ENCODE data around the gene GZMM.

GZMM gene

DNA sequence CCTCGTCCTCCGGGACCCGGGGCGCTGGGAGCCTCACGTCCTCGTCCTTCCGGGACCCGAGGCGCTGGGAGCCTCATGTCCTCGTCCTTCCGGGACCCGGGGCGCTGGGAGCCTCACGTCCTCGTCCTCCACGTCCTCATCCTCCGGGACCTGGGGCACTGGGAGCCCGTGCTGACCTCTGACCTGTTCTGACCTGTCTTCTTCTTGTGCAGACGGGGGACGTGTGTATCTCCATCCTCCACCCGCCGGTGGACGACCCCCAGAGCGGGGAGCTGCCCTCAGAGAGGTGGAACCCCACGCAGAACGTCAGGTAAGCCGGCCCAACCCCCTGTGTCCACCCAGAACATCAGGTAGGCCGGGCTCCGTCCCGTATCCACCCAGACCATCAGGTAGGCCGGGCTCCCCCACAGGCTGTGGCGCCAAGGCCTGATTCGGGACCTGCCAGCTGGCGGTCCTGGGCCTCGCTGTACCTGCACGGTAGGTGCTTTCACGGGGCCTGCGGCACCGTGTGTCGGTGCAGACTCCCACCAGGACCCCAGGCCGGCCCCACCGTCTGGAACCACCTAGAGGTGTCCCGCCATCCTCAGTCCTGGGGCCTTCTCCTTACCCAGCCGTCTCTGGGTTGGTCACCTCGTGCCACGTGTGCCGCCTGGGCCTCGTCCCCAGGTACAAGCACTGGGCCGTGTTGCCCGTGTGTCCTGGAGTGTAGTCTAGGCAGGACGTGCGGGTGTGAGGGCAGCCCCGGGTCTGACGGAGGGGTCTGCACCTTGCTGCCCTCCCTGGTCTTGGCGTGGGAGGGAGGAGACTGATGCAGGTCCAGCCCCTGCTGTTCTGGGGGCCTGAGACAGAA is 7.6 kb upstream of the GZMM start:
- no peak overlapping the region for H3K9ac ChIP-seq
- no peak overlapping the region for H3K4me2 ChIP-seq (ENCODE audit: low read length)
- H3K36me3 ChIP-seq (ENCODE audit: control insufficient read depth, insufficient read depth, low read length) = no peaks in the 10 kb centered on the region
- no peak overlapping the region for H3K4me3 ChIP-seq (ENCODE audit: low read depth, low read length)
- TF ChIP-seq, protein P1, sequence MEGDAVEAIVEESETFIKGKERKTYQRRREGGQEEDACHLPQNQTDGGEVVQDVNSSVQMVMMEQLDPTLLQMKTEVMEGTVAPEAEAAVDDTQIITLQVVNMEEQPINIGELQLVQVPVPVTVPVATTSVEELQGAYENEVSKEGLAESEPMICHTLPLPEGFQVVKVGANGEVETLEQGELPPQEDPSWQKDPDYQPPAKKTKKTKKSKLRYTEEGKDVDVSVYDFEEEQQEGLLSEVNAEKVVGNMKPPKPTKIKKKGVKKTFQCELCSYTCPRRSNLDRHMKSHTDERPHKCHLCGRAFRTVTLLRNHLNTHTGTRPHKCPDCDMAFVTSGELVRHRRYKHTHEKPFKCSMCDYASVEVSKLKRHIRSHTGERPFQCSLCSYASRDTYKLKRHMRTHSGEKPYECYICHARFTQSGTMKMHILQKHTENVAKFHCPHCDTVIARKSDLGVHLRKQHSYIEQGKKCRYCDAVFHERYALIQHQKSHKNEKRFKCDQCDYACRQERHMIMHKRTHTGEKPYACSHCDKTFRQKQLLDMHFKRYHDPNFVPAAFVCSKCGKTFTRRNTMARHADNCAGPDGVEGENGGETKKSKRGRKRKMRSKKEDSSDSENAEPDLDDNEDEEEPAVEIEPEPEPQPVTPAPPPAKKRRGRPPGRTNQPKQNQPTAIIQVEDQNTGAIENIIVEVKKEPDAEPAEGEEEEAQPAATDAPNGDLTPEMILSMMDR (IDR thresholded peaks at IDR 0.05) = no peak
- H3K9me3 ChIP-seq (ENCODE audit: control insufficient read depth, low read length) = no peaks in the 10 kb centered on the region
- H3K79me2 ChIP-seq = peaks cover 40% of the 10 kb centered on the region
- peaks cover 9% of the 10 kb centered on the region for H3K4me1 ChIP-seq
- no peak overlapping the region for H2AFZ ChIP-seq
- H3K27me3 ChIP-seq (ENCODE audit: control insufficient read depth, insufficient read depth, low read length) = no peaks in the 10 kb centered on the region
- no peak overlapping the region for H3K27ac ChIP-seq

- TF ChIP-seq, protein P1 (IDR thresholded peaks at IDR 0.05) = no peak
- Histone ChIP-seq H3K27ac (no peak overlapping the region), H3K9ac (no peak overlapping the region), H3K79me2 (peaks cover 40% of the 10 kb centered on the region), H3K4me3 (ENCODE audit: low read depth, low read length) (no peak overlapping the region), H3K27me3 (ENCODE audit: control insufficient read depth, insufficient read depth, low read length) (no peaks in the 10 kb centered on the region), H2AFZ (no peak overlapping the region), H3K4me1 (peaks cover 9% of the 10 kb centered on the region), H3K36me3 (ENCODE audit: control insufficient read depth, insufficient read depth, low read length) (no peaks in the 10 kb centered on the region), H3K4me2 (ENCODE audit: low read length) (no peak overlapping the region), H3K9me3 (ENCODE audit: control insufficient read depth, low read length) (no peaks in the 10 kb centered on the region)
These were observed 6.9 kb upstream of the GZMM start for GRCh38 chr19:536881-537404.

- no peaks in the 10 kb centered on the region for H3K36me3 ChIP-seq (ENCODE audit: control insufficient read depth, insufficient read depth, low read length)
- H3K4me1 ChIP-seq = peaks cover 3% of the 10 kb centered on the region
- no peaks in the 10 kb centered on the region for H3K9me3 ChIP-seq (ENCODE audit: control insufficient read depth, low read length)
- peaks cover 27% of the 10 kb centered on the region for H3K79me2 ChIP-seq
- TF ChIP-seq, protein P1 (IDR thresholded peaks at IDR 0.05) = no peak
- H3K27ac ChIP-seq = no peak overlapping the region
- no peak overlapping the region for H3K4me2 ChIP-seq (ENCODE audit: low read length)
- no peak overlapping the region for H2AFZ ChIP-seq
- no peak overlapping the region for H3K4me3 ChIP-seq (ENCODE audit: low read depth, low read length)
- H3K9ac ChIP-seq = no peak overlapping the region
- no peaks in the 10 kb centered on the region for H3K27me3 ChIP-seq (ENCODE audit: control insufficient read depth, insufficient read depth, low read length)
These were observed 5.0 kb upstream of the GZMM start for GRCh38 chr19:538641-539428.

- no peak overlapping the region for H2AFZ ChIP-seq
- no peaks in the 10 kb centered on the region for H3K36me3 ChIP-seq (ENCODE audit: control insufficient read depth, insufficient read depth, low read length)
- H3K9ac ChIP-seq = no peak overlapping the region
- peaks cover 23% of the 10 kb centered on the region for H3K79me2 ChIP-seq
- H3K4me1 ChIP-seq = peaks cover 3% of the 10 kb centered on the region
- TF ChIP-seq, protein P1 (IDR thresholded peaks at IDR 0.05) = no peak
- H3K27me3 ChIP-seq (ENCODE audit: control insufficient read depth, insufficient read depth, low read length) = no peaks in the 10 kb centered on the region
- no peak overlapping the region for H3K4me2 ChIP-seq (ENCODE audit: low read length)
- H3K4me3 ChIP-seq (ENCODE audit: low read depth, low read length) = no peak overlapping the region
- no peak overlapping the region for H3K27ac ChIP-seq
- no peaks in the 10 kb centered on the region for H3K9me3 ChIP-seq (ENCODE audit: control insufficient read depth, low read length)
These were observed 4.3 kb upstream of the GZMM start for GRCh38 chr19:539429-540030.

All from parathyroid adenoma (tissue), 2 donors.